Mucosa of stomach (tissue), 1 donor: ENCODE data around the gene RASA2.

Experiments
- H3K27me3 ChIP-seq: one replicate; pipeline ENCODE4 v1.7.0; 2013; ENCODE audit warnings: mild to moderate bottlenecking, low read length; ENCODE audit not compliant: control insufficient read depth, insufficient read depth
- H3K36me3 ChIP-seq: one replicate; pipeline ENCODE4 v1.7.0; 2013; ENCODE audit warnings: low read length; ENCODE audit not compliant: control insufficient read depth, insufficient read depth
- H3K4me1 ChIP-seq: one replicate; pipeline ENCODE4 v1.7.0; 2013; ENCODE audit warnings: mild to moderate bottlenecking, low read length; ENCODE audit not compliant: control insufficient read depth, insufficient read depth
- H3K4me3 ChIP-seq: one replicate; pipeline ENCODE4 v1.7.0; 2013; ENCODE audit warnings: low read length
- H3K9ac ChIP-seq: one replicate; pipeline ENCODE4 v1.7.0; 2013; ENCODE audit warnings: mild to moderate bottlenecking, low read length, moderate library complexity
- H3K9me3 ChIP-seq: one replicate; pipeline ENCODE4 v1.7.0; 2013; ENCODE audit warnings: mild to moderate bottlenecking, low read length, moderate library complexity; ENCODE audit not compliant: control insufficient read depth
- donor health status: Pancreatic carcinoma.

Gene RASA2

DNA sequence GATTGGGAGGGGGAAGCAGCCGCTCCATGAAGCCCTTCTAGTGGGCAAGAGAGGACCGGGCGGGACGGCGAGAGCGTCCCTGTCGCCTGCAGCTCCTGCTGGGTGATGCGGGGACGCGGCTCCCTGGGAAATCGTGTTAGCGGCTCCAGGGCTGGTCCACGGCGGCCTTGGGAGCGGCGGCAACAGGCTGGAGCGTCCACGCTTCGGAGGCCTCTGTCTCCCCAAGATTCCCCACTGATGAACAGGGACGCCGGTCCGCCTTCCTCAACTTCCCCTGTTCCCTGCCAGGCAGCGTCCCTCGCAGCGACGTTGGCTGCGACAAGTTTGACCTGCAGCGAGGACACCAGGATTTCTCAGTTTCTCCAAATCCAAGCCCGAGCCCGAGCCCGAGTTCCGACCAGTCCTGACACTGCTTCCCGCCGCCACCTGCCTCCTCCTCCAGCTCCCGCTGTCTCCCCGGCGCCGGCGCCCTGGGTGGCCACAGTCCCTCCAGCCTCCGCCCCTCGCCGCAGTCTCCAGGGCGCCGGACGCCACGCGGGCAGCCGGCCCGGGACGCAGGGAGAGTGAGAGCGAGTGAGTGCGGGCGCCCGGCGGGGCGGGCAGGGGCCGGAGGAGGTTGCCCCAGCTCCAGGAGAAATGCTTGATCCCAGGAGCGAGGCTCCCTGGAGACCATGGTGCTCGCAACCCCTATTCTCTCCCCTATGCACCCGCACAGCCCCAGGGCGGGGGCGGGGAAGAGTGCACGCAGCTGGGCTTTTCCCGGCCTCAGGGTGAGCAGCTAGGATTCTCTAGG is 173.2 kb downstream of the RASA2 start:
- H3K27me3 ChIP-seq = peaks cover 39% of the 10 kb centered on the region
- H3K9ac ChIP-seq = peak overlapping the region; percentile 10
- H3K36me3 ChIP-seq = no peaks in the 10 kb centered on the region
- no peaks in the 10 kb centered on the region for H3K9me3 ChIP-seq
- peak overlapping the region; percentile 24 for H3K4me3 ChIP-seq
- no peaks in the 10 kb centered on the region for H3K4me1 ChIP-seq

DNA sequence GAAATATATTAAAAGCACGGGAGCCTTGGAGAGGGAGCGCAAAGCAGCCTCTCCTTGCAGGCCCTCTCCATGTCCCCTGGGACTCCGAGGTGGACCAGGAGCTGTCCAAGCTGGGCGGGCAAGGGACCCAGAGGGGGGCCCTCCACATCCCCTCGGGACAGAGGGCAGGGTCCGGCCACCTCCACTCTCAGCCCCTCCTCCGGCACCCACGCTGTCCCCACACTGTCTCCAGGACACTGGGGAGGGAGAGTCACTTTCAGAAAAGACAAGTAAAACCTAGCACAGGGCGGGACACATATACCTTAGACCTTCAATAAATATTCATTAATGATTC is 173.8 kb downstream of the RASA2 start:
- H3K9ac ChIP-seq = no peak overlapping the region
- peaks cover 39% of the 10 kb centered on the region for H3K27me3 ChIP-seq
- H3K36me3 ChIP-seq = no peaks in the 10 kb centered on the region
- peak overlapping the region; percentile 24 for H3K4me3 ChIP-seq
- no peaks in the 10 kb centered on the region for H3K4me1 ChIP-seq
- H3K9me3 ChIP-seq = no peaks in the 10 kb centered on the region

DNA sequence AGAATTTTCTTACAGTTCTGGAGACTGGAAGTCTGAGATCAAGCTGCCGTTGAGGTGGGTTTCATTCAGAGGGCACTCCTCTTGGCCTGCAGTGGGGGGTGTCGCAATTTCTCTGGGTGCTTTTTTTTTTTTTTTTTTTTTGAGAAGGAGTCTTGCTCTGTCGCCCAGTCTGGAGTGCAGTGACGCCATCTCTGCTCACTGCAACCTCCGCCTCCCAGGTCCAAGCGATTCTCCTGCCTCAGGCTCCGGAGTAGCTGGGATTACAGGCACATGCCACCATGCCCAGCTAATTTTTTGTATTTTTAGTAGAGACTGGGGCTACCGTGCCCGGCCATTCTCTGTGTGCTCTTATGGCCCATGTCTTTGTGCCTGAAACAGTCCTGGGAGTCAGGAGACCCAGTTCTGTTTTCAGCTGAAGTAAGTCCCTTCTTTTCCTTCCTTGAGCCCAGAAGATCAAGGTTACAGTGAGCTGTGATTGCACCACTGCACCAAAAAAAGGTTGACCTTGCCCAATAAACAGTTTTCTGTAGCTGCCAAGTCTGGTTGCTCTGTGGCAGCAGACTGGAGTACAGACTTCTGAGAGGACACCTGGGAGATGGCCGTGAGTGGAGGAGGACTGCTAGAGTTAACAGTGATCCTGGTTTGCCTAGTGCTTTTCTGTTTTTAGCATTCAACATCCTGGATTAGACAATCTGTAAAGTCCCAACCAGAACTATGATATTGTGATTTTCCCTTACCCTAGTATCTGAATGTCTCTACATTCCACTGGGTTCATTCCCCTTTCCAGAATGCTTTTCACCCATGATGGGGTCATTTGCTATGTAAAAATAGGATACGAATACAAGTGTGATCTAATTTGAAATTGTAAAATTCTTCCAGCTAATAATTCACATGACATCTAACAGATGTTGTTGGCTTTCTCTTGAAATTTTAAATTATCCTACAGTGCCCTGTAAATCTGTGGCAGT is 174.7 kb downstream of the RASA2 start:
- Histone ChIP-seq H3K27me3 (peaks cover 39% of the 10 kb centered on the region), H3K9ac (no peak overlapping the region), H3K4me1 (no peaks in the 10 kb centered on the region), H3K36me3 (no peaks in the 10 kb centered on the region), H3K4me3 (no peak overlapping the region), H3K9me3 (no peaks in the 10 kb centered on the region)

DNA sequence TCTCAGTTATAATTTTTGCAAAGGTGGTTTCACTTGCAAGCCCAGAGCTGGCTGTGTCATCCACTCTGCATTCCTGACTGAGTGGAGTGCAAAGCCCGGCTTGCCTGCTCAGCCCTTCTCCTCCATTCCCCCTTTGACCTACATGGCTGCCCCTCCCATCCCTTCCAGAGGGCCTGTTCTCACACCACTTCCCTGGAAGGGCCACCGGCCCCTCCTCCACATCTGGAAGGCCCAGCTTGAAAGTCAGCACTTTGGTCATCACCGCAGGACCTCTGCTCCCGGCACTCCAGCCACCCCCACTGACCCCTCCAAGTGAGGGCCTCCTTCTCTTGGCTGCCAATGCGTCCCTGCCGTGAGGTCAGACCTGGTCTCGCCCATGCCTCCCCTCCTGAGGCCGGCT is 177.2 kb downstream of the RASA2 start:
- Histone ChIP-seq H3K4me1 (no peaks in the 10 kb centered on the region), H3K36me3 (no peaks in the 10 kb centered on the region), H3K9me3 (no peaks in the 10 kb centered on the region), H3K4me3 (no peak overlapping the region), H3K9ac (no peak overlapping the region), H3K27me3 (peaks cover 18% of the 10 kb centered on the region)
